Measurements from ENCODE around the gene SLC22A4. TPM values are rescaled to one million over a fixed set of nuclear protein-coding genes. Genes with fewer than 3 reads are reported as not detected.

SLC22A4 gene
- total and polyA plus RNA-seq, 2 of the 8 experiments (the other 6 are each of a cell fraction or from before 2014, with no cell fraction given), result 0.45 to 0.60 TPM

GRCh38 chr5:132354381-132355139, 60.4 kb downstream of the SLC22A4 start (continued):
- TF ChIP-seq CBX8 (IDR thresholded peaks at IDR 0.05; ENCODE audit: borderline replicate concordance, low read depth, low read length) (no peak), SAP30 (IDR thresholded peaks at IDR 0.05; ENCODE audit: insufficient read depth, insufficient replicate concordance, low read length) (no peak), CEBPB (IDR thresholded peaks at IDR 0.05; ENCODE audit: low read depth, low read length) (no peak), MAX (IDR thresholded peaks at IDR 0.05) (no peak), TAF7 (optimal IDR thresholded peaks at IDR 0.05; ENCODE audit: borderline replicate concordance, low read depth, low read length) (no peak)
- TF ChIP-seq, protein P1, sequence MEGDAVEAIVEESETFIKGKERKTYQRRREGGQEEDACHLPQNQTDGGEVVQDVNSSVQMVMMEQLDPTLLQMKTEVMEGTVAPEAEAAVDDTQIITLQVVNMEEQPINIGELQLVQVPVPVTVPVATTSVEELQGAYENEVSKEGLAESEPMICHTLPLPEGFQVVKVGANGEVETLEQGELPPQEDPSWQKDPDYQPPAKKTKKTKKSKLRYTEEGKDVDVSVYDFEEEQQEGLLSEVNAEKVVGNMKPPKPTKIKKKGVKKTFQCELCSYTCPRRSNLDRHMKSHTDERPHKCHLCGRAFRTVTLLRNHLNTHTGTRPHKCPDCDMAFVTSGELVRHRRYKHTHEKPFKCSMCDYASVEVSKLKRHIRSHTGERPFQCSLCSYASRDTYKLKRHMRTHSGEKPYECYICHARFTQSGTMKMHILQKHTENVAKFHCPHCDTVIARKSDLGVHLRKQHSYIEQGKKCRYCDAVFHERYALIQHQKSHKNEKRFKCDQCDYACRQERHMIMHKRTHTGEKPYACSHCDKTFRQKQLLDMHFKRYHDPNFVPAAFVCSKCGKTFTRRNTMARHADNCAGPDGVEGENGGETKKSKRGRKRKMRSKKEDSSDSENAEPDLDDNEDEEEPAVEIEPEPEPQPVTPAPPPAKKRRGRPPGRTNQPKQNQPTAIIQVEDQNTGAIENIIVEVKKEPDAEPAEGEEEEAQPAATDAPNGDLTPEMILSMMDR (IDR thresholded peaks at IDR 0.05; ENCODE audit: control extremely low read depth in 1 of 3, insufficient read depth in 1 of 3, low read depth in 1 of 3, low read length in 3 of 3), result no peak

Measured in H1 (cell line).